Measurements from ENCODE around the gene SGCA. TPM values are rescaled to one million over a fixed set of nuclear protein-coding genes. Genes with fewer than 3 reads are reported as not detected.

The SGCA gene
- total and polyA plus RNA-seq, 10 of the 15 experiments (the other 5 are each of a cell fraction or from before 2014, with no cell fraction given) = 0.13 to 2.2 (median 0.50) TPM; not detected in 2

DNA sequence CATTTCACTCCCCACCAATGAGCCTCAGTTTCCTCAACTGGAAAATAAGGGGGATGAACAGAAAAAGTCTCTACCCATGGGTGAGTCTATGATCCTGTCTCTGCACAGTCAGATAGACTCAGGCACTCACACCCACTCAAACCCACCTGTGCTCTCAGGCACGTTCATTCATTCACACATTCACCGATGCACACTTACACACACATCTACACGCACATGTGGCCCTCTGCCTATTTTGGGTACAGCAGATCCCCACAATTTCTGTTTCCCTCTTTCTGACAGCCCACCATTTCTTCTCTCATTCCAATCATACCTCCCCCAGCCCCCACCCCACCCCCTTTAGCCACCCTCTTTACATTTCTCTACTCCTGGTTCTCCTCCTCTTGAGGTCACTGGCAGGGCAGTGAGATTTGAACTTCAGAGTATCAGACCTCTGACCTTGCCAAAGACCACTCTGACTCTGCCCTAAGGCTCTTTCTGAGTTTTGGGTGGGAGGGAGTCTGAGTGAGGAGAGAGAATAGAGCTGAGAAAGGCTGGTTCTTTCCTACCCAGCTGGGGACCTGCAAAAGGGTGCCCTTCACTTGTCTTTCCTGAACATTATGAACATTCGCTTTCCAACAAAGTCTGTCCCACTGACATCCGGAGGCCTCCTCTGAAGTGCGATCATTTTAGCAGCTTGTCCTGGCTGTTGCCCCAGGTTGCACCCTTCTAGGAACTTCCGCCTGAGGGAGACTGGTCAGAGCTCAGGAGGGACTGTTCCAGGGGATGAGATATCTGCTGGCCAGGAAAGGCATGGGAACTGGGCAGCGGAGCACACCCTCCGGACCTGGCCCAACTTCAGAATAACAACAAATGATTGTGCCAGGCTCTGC lies 45.7 kb downstream of the SGCA start:
- intact Hi-C loops (cut with micrococcal nuclease; ENCODE audit: unreplicated experiment) (no loop called here), in situ Hi-C loops (cut with MboI) (no loop called here)
- Histone ChIP-seq H3K4me2 (ENCODE audit: control insufficient read depth, insufficient read depth) (no peak overlapping the region), H3K27ac (ENCODE audit: control insufficient read depth, insufficient read depth) (no peak overlapping the region), H3K27me3 (replicated peaks in 1 of 2; ENCODE audit: control insufficient read depth in 2 of 2, insufficient read depth in 2 of 2, low read length in 1 of 2) (peaks cover 0 to 6% of the 10 kb centered on the region in 2 experiments; a peak in 1 of 4 replicates), H4K20me1 (ENCODE audit: control insufficient read depth, insufficient read depth) (no peaks in the 10 kb centered on the region), H3K79me2 (ENCODE audit: control insufficient read depth, insufficient read depth, low read length) (no peaks in the 10 kb centered on the region), H3K4me3 (no peak overlapping the region), H3K4me1 (ENCODE audit: control insufficient read depth, insufficient read depth, low read length) (peaks cover 12% of the 10 kb centered on the region), H3K9ac (ENCODE audit: control insufficient read depth, insufficient read depth, low read length) (no peak overlapping the region), H2AFZ (ENCODE audit: control insufficient read depth, low read depth, low read length) (no peak overlapping the region), H3K36me3 (ENCODE audit: control insufficient read depth in 2 of 2, insufficient read depth in 2 of 2, low read length in 1 of 2) (no peaks in the 10 kb centered on the region), H3K9me3 (replicated peaks; ENCODE audit: control insufficient read depth, insufficient read depth, low read length) (no peaks in the 10 kb centered on the region)
- ChIA-PET POLR2A (interaction anchor here (0.5 to 1.9 kb wide), 4 partner anchors 11 to 478 kb away, joined by 3 to 14 read pairs (median 4); no protein-coding TSS in a partner anchor), CTCF (interaction anchor here (0.6 to 6.8 kb wide), 16 partner anchors 7 to 185 kb away, joined by 3 to 85 read pairs (median 4); partner anchors contain the start of genes COL1A1 and TMEM92), RAD21 (ENCODE audit: unreplicated experiment) (interaction anchor here (1.2 to 4.8 kb wide), 7 partner anchors 11 to 86 kb away, joined by 4 to 18 read pairs (median 8); partner anchors contain the start of genes COL1A1 and SAMD14), SMC1A (ENCODE audit: uncharacterized antibody, unreplicated experiment) (interaction anchor here (0.6 to 2.8 kb wide), 10 partner anchors 11 to 262 kb away, joined by 3 to 15 read pairs (median 5); partner anchors contain the start of gene TMEM92)
- no TSS peak for BruUV-seq (replicated peaks)
- no peak for FAIRE-seq
- TF ChIP-seq EED (IDR thresholded peaks at IDR 0.05; ENCODE audit: low read depth) (no peak), BHLHE40 (IDR thresholded peaks at IDR 0.05; ENCODE audit: borderline replicate concordance in 1 of 2, low read depth in 2 of 2, low read length in 1 of 2) (peak; percentile 60 to 74; a peak in 3 of 4 replicates)
- 71% methylated on average over 9 of the region's 9 CpGs for WGBS (ENCODE audit: insufficient coverage, insufficient replicate concordance, low lambda C conversion rate, missing lambda C conversion rate)
- ATAC-seq = no peak
- DNase-seq (ENCODE audit: low read depth, low spot score) = no peak

Measured in GM12878 (cell line).